SK-N-SH treated with all-trans-retinoic acid at 6 μM for 48 hours (cell line): ENCODE results near the gene LRFN5.

Experiments
- ARNTL ChIP-seq: fragments of 450-650 bp; formaldehyde crosslinking; IDR thresholded peaks from 2 replicates; pipeline ENCODE4 v1.5.0; 2020; ENCODE audit warnings: low read depth, mild to moderate bottlenecking, moderate library complexity, borderline replicate concordance
- PPARA ChIP-seq: fragments of 250-450 bp; sonication (Bioruptor Pico); IDR thresholded peaks from 2 replicates; pipeline ENCODE4 v1.5.0; 2020; ENCODE audit warnings: mild to moderate bottlenecking, borderline replicate concordance
- ZFP3 ChIP-seq: fragments of 250-450 bp; sonication (Bioruptor Pico); IDR thresholded peaks from 2 replicates; pipeline ENCODE4 v1.5.0; 2020; ENCODE audit warnings: mild to moderate bottlenecking, moderate library complexity
- ZFP30 ChIP-seq: fragments of 450-650 bp; formaldehyde crosslinking; IDR thresholded peaks from 2 replicates; pipeline ENCODE4 v1.5.0; 2022; ENCODE audit warnings: mild to moderate bottlenecking, moderate library complexity
- ZNF565 ChIP-seq: fragments of 450-650 bp; formaldehyde crosslinking; conservative IDR thresholded peaks from 2 replicates; pipeline ENCODE4 v1.5.0; 2020; ENCODE audit warnings: low read depth, mild to moderate bottlenecking, moderate library complexity
- TF ChIP-seq, protein P1 (sequence below): fragments of 250-450 bp; sonication (Bioruptor Pico); IDR thresholded peaks from 2 replicates; pipeline ENCODE4 v1.8.0; 2020; ENCODE audit warnings: mild to moderate bottlenecking, moderate library complexity, borderline replicate concordance
- TF ChIP-seq, protein P2 (sequence below): fragments of 250-450 bp; sonication (Bioruptor Pico); IDR thresholded peaks from 2 replicates; pipeline ENCODE4 v1.5.1; 2021; ENCODE audit warnings: mild to moderate bottlenecking, moderate library complexity

DNA sequence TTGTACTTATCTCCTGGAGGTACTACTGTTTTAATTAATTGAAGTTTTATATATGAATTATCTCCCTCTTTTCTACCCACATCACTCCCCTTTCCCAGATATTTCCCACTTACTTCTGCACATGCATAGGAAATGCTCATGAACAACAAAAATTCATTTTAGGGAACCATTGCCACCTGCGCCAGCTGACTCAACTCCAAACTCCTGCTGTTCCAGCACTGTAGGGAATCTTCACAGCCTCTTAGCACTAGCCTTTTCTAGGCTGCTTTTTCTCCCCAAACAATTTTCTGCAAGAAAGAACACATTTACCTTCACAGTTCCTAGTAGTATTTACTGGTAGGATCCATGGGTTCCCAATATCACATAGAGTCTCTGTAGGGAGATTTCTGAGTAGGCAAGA, 268.4 kb downstream of the LRFN5 start:
- no peak for TF ChIP-seq ZFP30 (CRISPR knock-in tag)
- no peak for TF ChIP-seq ZNF565 (CRISPR knock-in tag)
- no peak for TF ChIP-seq PPARA (CRISPR knock-in tag)
- TF ChIP-seq ZFP3 (CRISPR knock-in tag): no peak
- TF ChIP-seq, protein P1, sequence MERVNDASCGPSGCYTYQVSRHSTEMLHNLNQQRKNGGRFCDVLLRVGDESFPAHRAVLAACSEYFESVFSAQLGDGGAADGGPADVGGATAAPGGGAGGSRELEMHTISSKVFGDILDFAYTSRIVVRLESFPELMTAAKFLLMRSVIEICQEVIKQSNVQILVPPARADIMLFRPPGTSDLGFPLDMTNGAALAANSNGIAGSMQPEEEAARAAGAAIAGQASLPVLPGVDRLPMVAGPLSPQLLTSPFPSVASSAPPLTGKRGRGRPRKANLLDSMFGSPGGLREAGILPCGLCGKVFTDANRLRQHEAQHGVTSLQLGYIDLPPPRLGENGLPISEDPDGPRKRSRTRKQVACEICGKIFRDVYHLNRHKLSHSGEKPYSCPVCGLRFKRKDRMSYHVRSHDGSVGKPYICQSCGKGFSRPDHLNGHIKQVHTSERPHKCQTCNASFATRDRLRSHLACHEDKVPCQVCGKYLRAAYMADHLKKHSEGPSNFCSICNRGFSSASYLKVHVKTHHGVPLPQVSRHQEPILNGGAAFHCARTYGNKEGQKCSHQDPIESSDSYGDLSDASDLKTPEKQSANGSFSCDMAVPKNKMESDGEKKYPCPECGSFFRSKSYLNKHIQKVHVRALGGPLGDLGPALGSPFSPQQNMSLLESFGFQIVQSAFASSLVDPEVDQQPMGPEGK: no peak
- TF ChIP-seq, protein P2, sequence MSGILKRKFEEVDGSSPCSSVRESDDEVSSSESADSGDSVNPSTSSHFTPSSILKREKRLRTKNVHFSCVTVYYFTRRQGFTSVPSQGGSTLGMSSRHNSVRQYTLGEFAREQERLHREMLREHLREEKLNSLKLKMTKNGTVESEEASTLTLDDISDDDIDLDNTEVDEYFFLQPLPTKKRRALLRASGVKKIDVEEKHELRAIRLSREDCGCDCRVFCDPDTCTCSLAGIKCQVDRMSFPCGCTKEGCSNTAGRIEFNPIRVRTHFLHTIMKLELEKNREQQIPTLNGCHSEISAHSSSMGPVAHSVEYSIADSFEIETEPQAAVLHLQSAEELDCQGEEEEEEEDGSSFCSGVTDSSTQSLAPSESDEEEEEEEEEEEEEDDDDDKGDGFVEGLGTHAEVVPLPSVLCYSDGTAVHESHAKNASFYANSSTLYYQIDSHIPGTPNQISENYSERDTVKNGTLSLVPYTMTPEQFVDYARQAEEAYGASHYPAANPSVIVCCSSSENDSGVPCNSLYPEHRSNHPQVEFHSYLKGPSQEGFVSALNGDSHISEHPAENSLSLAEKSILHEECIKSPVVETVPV: no peak
- TF ChIP-seq ARNTL (CRISPR knock-in tag): no peak
